GM12873 (cell line): ENCODE data around the gene DSTYK.

Source experiments
- TF ChIP-seq, protein P1 (sequence below): IDR thresholded peaks from 2 replicates; pipeline ENCODE4 v1.5.1; 2012; ENCODE audit warnings: low read depth, mild to moderate bottlenecking, moderate library complexity, low read length, control low read depth; ENCODE audit not compliant: insufficient read depth; ENCODE audit errors: missing control alignments

Gene DSTYK

DNA sequence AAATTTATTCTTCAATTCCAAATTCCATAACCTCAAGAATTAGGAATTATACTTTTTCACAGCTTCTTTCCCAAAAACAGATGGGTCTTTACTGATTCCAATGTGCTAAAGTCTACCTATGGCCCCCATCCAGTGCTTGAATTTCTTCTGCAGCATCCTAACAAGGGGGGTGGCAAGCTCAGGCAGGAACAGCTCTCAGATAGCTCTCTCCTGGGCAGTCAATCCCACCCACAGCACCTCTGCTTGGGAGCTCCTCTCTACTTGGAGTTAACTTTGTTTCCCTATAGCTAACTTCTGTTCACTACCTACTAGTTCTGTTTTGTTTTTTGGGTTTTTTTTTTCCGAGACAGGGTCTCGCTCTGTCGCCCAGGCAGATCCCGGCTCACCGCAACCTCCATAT, 101.8 kb downstream of the DSTYK start:
- TF ChIP-seq, protein P1, sequence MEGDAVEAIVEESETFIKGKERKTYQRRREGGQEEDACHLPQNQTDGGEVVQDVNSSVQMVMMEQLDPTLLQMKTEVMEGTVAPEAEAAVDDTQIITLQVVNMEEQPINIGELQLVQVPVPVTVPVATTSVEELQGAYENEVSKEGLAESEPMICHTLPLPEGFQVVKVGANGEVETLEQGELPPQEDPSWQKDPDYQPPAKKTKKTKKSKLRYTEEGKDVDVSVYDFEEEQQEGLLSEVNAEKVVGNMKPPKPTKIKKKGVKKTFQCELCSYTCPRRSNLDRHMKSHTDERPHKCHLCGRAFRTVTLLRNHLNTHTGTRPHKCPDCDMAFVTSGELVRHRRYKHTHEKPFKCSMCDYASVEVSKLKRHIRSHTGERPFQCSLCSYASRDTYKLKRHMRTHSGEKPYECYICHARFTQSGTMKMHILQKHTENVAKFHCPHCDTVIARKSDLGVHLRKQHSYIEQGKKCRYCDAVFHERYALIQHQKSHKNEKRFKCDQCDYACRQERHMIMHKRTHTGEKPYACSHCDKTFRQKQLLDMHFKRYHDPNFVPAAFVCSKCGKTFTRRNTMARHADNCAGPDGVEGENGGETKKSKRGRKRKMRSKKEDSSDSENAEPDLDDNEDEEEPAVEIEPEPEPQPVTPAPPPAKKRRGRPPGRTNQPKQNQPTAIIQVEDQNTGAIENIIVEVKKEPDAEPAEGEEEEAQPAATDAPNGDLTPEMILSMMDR, result no peak

DNA sequence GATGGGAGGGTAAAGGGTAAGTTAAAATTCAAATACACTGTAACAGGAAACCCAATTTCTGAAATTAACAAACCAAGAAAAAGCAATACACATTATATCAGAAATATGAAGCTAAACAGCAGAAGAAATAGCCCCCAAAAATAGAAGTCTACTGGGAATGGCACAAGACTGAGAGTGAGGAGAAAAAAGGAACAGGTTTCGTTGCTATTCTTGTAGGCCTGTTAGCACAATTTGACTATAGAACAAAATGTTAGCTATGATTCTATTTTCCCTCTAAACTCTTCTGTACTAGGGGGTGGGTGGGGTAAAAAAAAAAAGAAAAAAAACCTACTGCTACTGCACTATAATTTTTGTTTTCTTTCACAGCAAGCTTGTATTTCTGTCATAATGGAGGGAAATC, 102.2 kb downstream of the DSTYK start:
- TF ChIP-seq, protein P1, result no peak

- TF ChIP-seq, protein P1, result no peak
Measured at GRCh38 chr1:205108464-205108863, 103.0 kb downstream of the DSTYK start.

DNA sequence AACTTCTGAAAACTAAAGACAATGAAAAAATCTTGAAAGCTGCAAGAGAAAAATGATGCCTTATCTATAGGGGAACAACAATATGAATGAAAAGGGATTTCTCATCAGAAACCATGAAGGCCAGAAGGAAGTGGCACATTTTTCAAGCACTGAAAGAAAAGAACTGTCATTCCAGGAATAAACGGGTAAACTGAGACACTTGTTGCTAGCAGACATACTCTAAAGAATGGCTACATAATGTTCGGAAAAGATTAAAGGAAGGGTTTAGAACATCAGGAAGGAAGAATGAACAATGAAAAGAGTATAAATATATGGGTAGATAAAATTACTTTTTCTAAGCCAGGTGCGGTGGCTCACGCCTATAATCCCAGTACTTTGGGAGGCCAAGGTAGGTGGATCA, 104.2 kb downstream of the DSTYK start:
- TF ChIP-seq, protein P1, result no peak

- TF ChIP-seq, protein P1, result no peak
Measured at GRCh38 chr1:205102404-205102803, 109.1 kb downstream of the DSTYK start.

DNA sequence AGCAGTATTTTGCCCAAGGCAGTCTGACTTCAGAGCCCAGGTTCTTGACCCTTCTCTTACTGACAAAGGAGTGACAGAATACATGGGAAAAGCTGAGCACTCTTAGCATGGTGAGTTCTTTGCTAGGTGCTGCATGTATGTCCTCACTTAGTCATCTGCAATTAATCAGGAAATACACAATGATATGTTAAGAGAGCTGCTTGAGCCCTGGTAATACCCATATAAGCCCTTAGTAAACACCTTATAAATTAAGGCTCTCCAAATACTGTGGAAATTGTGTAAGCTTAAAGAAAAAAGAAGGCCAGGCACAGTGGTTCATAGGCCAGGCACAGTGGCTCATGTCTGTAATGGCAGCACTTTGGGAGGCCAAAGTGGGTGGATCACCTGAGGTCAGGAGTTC, 113.3 kb downstream of the DSTYK start:
- TF ChIP-seq, protein P1, result no peak

- TF ChIP-seq, protein P1, result no peak
Measured at GRCh38 chr1:205095422-205095821, 116.1 kb downstream of the DSTYK start.
